NOMO-1 (cell line): ENCODE data around the gene ITIH4.

Experiments used
- DNase-seq, 2 experiments: peaks; one replicate each; lab custom pipeline; 2025; ENCODE audit not compliant: unreplicated experiment in 2 of 2; lab: John Stamatoyannopoulos, UW

ITIH4 gene

DNA sequence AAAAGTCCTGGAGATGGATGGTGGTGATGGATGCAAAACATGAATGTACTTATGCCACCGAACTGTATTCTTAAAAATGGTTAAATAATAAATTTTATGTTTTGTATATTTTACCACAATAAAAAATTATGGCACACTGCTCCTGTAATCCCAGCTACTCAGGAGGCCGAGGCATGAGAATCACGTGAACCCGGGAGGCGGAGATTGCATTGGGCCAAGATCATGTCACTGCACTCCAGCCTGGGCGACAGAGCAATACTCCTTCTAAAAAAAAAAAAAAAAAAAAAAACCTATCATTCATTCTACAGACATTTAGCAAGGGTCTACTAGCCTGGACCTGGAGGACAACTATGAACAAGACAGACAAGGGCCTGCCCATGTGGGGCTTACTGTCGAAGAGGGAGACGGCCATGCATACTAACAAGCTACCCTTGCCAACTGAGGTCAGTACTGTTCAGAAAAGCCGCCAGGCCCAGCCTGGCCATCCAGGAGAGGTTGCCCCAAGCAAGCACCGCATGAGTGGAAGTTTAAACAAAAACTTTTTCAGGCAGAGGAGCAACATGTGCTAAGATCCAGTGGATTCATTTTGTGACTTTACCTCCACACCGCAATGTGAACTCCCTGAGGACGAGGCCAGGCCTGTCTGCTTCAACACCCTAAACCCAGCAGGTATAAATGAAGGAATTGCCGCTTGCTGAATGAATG is 57.0 kb downstream of the ITIH4 start:
- DNase-seq, result no peak

GRCh38 chr3:52771702-52772101 is 58.8 kb downstream of the ITIH4 start:
- no peak for DNase-seq

GRCh38 chr3:52771334-52771681 is 59.2 kb downstream of the ITIH4 start:
- no peak for DNase-seq

GRCh38 chr3:52770496-52771333 is 59.8 kb downstream of the ITIH4 start, which contains the start of gene NEK4:
Gene NEK4, minus strand, starts transcription at chr3:52770940. Its CDS starts 194 bp downstream, at chr3:52770746.
- DNase-seq, result peak; percentile 93 to 95

DNA sequence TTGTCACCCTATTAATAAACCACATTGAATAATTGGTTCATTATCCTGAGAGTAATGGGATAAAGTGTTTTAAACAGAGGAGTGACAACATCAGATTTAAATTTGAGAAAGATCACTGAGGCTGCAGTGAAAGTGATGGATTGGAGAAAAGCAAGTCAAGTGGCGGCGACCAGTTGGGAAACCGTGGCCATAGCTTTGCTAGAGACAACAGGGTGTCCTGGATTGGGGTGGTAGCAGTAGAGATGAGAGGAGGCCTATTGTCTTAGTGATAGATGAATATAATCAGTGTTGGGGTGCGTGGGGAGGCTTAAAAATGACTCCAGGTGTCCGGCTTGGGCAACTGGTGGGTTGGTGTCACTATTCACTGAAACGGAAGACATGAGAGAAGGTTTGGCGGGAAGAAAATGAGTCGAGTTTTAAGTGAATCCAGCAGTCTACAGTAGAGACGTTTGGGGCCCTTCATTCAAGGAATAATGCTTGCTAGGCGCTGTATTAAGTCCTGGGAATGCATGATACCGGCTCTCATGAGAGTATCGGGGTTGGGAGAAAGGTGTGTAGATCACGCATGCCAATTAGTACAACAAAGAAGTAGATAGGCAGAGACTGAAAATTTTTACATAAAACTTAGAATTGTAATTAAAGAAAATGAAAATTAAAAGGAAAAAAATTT is 60.6 kb downstream of the ITIH4 start:
- DNase-seq, result peak in 1 of 2 experiments; percentile 25

DNA sequence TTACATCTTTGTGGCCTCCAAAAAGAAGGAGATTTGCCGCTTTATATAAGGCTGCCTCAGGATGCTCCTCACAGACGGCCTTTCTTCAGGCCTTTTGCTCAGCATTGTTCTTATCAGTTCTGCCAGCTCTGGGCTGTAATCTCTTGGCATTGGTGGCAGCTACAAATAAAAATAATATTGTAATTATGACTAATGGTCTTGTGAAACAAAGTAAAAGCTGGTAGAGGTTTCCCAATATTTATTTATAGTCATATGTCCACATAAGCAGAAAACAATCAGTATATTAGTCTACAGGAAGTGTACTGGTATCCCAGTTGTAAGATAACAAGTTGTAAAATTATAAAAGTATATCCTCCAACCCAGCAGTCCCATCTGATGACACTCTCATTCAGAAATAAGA is 67.0 kb downstream of the ITIH4 start:
- peak in 1 of 2 experiments; percentile 54 for DNase-seq
